GM19193 (cell line): Measurements from ENCODE around the gene MAPK6.

Source experiments
- POLR2A ChIP-seq: IDR thresholded peaks from 4 replicates; pipeline ENCODE4 v1.6.1; 2011; ENCODE audit not compliant: insufficient read depth, insufficient read length; ENCODE audit errors: extremely low read depth

The MAPK6 gene

GRCh38 chr15:52018693-52019393 lies at the start of gene MAPK6:
MAPK6 (plus strand) TSS chr15:52019219; CDS start chr15:52046461, 27,242 bp downstream.
- TF ChIP-seq POLR2A, result peak; percentile 88

- no peak for TF ChIP-seq POLR2A
Observed at GRCh38 chr15:51969728-51970127, 49.3 kb upstream of the MAPK6 start.

- TF ChIP-seq POLR2A, result no peak
Observed at GRCh38 chr15:51970132-51970817, 48.7 kb upstream of the MAPK6 start.

GRCh38 chr15:51971032-51971374 lies 48.0 kb upstream of the MAPK6 start:
- no peak for TF ChIP-seq POLR2A

GRCh38 chr15:51971375-51972133 lies 47.5 kb upstream of the MAPK6 start, which contains the start of gene LEO1:
LEO1 (minus strand) TSS chr15:51971778; CDS start chr15:51971745, 33 bp downstream.
- peak; percentile 96 for TF ChIP-seq POLR2A

- TF ChIP-seq POLR2A, result no peak
Observed at GRCh38 chr15:51973220-51973619, 45.8 kb upstream of the MAPK6 start.

GRCh38 chr15:51973775-51974174 lies 45.2 kb upstream of the MAPK6 start:
- no peak for TF ChIP-seq POLR2A

GRCh38 chr15:51982013-51982769 lies 36.8 kb upstream of the MAPK6 start:
- peak; percentile 44 for TF ChIP-seq POLR2A

- no peak for TF ChIP-seq POLR2A
Observed at GRCh38 chr15:51982770-51983103, 36.3 kb upstream of the MAPK6 start.

- no peak for TF ChIP-seq POLR2A
Observed at GRCh38 chr15:51991141-51991540, 27.9 kb upstream of the MAPK6 start.

- TF ChIP-seq POLR2A, result no peak
Observed at GRCh38 chr15:51992953-51993352, 26.1 kb upstream of the MAPK6 start.

- TF ChIP-seq POLR2A, result no peak
Observed at GRCh38 chr15:52002351-52002750, 16.7 kb upstream of the MAPK6 start.

GRCh38 chr15:52003710-52004109 lies 15.3 kb upstream of the MAPK6 start:
- no peak for TF ChIP-seq POLR2A

- no peak for TF ChIP-seq POLR2A
Observed at GRCh38 chr15:52004806-52005205, 14.2 kb upstream of the MAPK6 start.
